ENCODE data around the gene MYO1A.
"Not testable (repeated sequence)": the region's sequence is repeated elsewhere in the genome, so short reads cannot be mapped to it uniquely, and the experiment has no call there.

The MYO1A gene

GRCh38 chr12:57057067-57057751, 7.3 kb upstream of the MYO1A start:
- Histone ChIP-seq H3K36me3 (ENCODE audit: control insufficient read depth in 1 of 2, insufficient read depth in 2 of 2, low read length in 2 of 2) (peaks cover 10 to 14% of the 10 kb centered on the region in 2 donors), H3K4me1 (ENCODE audit: control insufficient read depth in 1 of 2, insufficient read depth in 2 of 2, low read length in 2 of 2) (peaks cover 0 to 21% of the 10 kb centered on the region in 2 donors), H3K9me3 (ENCODE audit: control insufficient read depth in 1 of 2, low read length in 2 of 2) (no peaks in the 10 kb centered on the region), H3K27me3 (ENCODE audit: low read depth, low read length) (no peaks in the 10 kb centered on the region), H3K27ac (ENCODE audit: low read length) (peak overlapping the region; percentile 78), H3K4me3 (ENCODE audit: low read depth in 1 of 2, low read length in 2 of 2) (peak overlapping the region in 1 of 2 donors; percentile 12)

GRCh38 chr12:57055824-57056223, 5.9 kb upstream of the MYO1A start:
- Histone ChIP-seq H3K4me3 (ENCODE audit: low read depth in 1 of 2, low read length in 2 of 2) (no peak overlapping the region), H3K36me3 (ENCODE audit: control insufficient read depth in 1 of 2, insufficient read depth in 2 of 2, low read length in 2 of 2) (peaks cover 10 to 14% of the 10 kb centered on the region in 2 donors), H3K27ac (ENCODE audit: low read length) (peak overlapping the region; percentile 78), H3K4me1 (ENCODE audit: control insufficient read depth in 1 of 2, insufficient read depth in 2 of 2, low read length in 2 of 2) (peaks cover 0 to 21% of the 10 kb centered on the region in 2 donors), H3K27me3 (ENCODE audit: low read depth, low read length) (no peaks in the 10 kb centered on the region), H3K9me3 (ENCODE audit: control insufficient read depth in 1 of 2, low read length in 2 of 2) (no peaks in the 10 kb centered on the region)

GRCh38 chr12:57053901-57054300, 4.0 kb upstream of the MYO1A start:
- not testable (repeated sequence) for H3K27ac ChIP-seq (ENCODE audit: low read length); H3K9me3 ChIP-seq (ENCODE audit: control insufficient read depth in 1 of 2, low read length in 2 of 2); H3K4me3 ChIP-seq (ENCODE audit: low read depth in 1 of 2, low read length in 2 of 2); H3K27me3 ChIP-seq (ENCODE audit: low read depth, low read length); H3K36me3 ChIP-seq (ENCODE audit: control insufficient read depth in 1 of 2, insufficient read depth in 2 of 2, low read length in 2 of 2)
- peaks cover 0 to 21% of the 10 kb centered on the region in 2 donors for H3K4me1 ChIP-seq (ENCODE audit: control insufficient read depth in 1 of 2, insufficient read depth in 2 of 2, low read length in 2 of 2)

- not testable (repeated sequence) for H3K36me3 ChIP-seq (ENCODE audit: control insufficient read depth in 1 of 2, insufficient read depth in 2 of 2, low read length in 2 of 2); H3K4me3 ChIP-seq (ENCODE audit: low read depth in 1 of 2, low read length in 2 of 2); H3K27ac ChIP-seq (ENCODE audit: low read length); H3K9me3 ChIP-seq (ENCODE audit: control insufficient read depth in 1 of 2, low read length in 2 of 2); H3K27me3 ChIP-seq (ENCODE audit: low read depth, low read length)
- H3K4me1 ChIP-seq (ENCODE audit: control insufficient read depth in 1 of 2, insufficient read depth in 2 of 2, low read length in 2 of 2), result peaks cover 0 to 21% of the 10 kb centered on the region in 2 donors
Observed at GRCh38 chr12:57053146-57053545, 3.2 kb upstream of the MYO1A start.

- H3K9me3 ChIP-seq (ENCODE audit: control insufficient read depth in 1 of 2, low read length in 2 of 2), result no peaks in the 10 kb centered on the region
Observed at GRCh38 chr12:57051011-57051410, 1.1 kb upstream of the MYO1A start.

GRCh38 chr12:57049119-57049446, 846 bp downstream of the MYO1A start:
- H3K36me3 ChIP-seq (ENCODE audit: control insufficient read depth in 1 of 2, insufficient read depth in 2 of 2, low read length in 2 of 2), result no peaks in the 10 kb centered on the region
- H3K27ac ChIP-seq (ENCODE audit: low read length), result peak overlapping the region; percentile 36
- peak overlapping the region in 1 of 2 donors; percentile 40 for H3K4me3 ChIP-seq (ENCODE audit: low read depth in 1 of 2, low read length in 2 of 2)
- no peaks in the 10 kb centered on the region for H3K27me3 ChIP-seq (ENCODE audit: low read depth, low read length)
- H3K4me1 ChIP-seq (ENCODE audit: control insufficient read depth in 1 of 2, insufficient read depth in 2 of 2, low read length in 2 of 2), result no peaks in the 10 kb centered on the region
- H3K9me3 ChIP-seq (ENCODE audit: control insufficient read depth in 1 of 2, low read length in 2 of 2), result no peaks in the 10 kb centered on the region

More at GRCh38 chr12:57051011-57051410, 1.1 kb upstream of the MYO1A start:
- H3K27ac ChIP-seq (ENCODE audit: low read length), result no peak overlapping the region
- H3K4me1 ChIP-seq (ENCODE audit: control insufficient read depth in 1 of 2, insufficient read depth in 2 of 2, low read length in 2 of 2), result peaks cover 0 to 5% of the 10 kb centered on the region in 2 donors
- no peak overlapping the region for H3K4me3 ChIP-seq (ENCODE audit: low read depth in 1 of 2, low read length in 2 of 2)
- H3K36me3 ChIP-seq (ENCODE audit: control insufficient read depth in 1 of 2, insufficient read depth in 2 of 2, low read length in 2 of 2), result no peaks in the 10 kb centered on the region
- H3K27me3 ChIP-seq (ENCODE audit: low read depth, low read length), result no peaks in the 10 kb centered on the region

GRCh38 chr12:57048423-57049118, 1.4 kb downstream of the MYO1A start:
- Histone ChIP-seq H3K9me3 (ENCODE audit: control insufficient read depth in 1 of 2, low read length in 2 of 2) (no peaks in the 10 kb centered on the region), H3K27me3 (ENCODE audit: low read depth, low read length) (no peaks in the 10 kb centered on the region), H3K36me3 (ENCODE audit: control insufficient read depth in 1 of 2, insufficient read depth in 2 of 2, low read length in 2 of 2) (no peaks in the 10 kb centered on the region), H3K4me1 (ENCODE audit: control insufficient read depth in 1 of 2, insufficient read depth in 2 of 2, low read length in 2 of 2) (no peaks in the 10 kb centered on the region), H3K27ac (ENCODE audit: low read length) (peak overlapping the region; percentile 36), H3K4me3 (ENCODE audit: low read depth in 1 of 2, low read length in 2 of 2) (peak overlapping the region in 1 of 2 donors; percentile 40)

GRCh38 chr12:57047981-57048380, 1.9 kb downstream of the MYO1A start:
- Histone ChIP-seq H3K27me3 (ENCODE audit: low read depth, low read length) (no peaks in the 10 kb centered on the region), H3K4me1 (ENCODE audit: control insufficient read depth in 1 of 2, insufficient read depth in 2 of 2, low read length in 2 of 2) (no peaks in the 10 kb centered on the region), H3K9me3 (ENCODE audit: control insufficient read depth in 1 of 2, low read length in 2 of 2) (no peaks in the 10 kb centered on the region), H3K4me3 (ENCODE audit: low read depth in 1 of 2, low read length in 2 of 2) (peak overlapping the region in 1 of 2 donors; percentile 40), H3K36me3 (ENCODE audit: control insufficient read depth in 1 of 2, insufficient read depth in 2 of 2, low read length in 2 of 2) (no peaks in the 10 kb centered on the region), H3K27ac (ENCODE audit: low read length) (no peak overlapping the region)

GRCh38 chr12:57046947-57047890, 2.7 kb downstream of the MYO1A start:
- Histone ChIP-seq H3K9me3 (ENCODE audit: control insufficient read depth in 1 of 2, low read length in 2 of 2) (no peaks in the 10 kb centered on the region), H3K4me1 (ENCODE audit: control insufficient read depth in 1 of 2, insufficient read depth in 2 of 2, low read length in 2 of 2) (no peaks in the 10 kb centered on the region), H3K4me3 (ENCODE audit: low read depth in 1 of 2, low read length in 2 of 2) (peak overlapping the region in 1 of 2 donors; percentile 40), H3K36me3 (ENCODE audit: control insufficient read depth in 1 of 2, insufficient read depth in 2 of 2, low read length in 2 of 2) (no peaks in the 10 kb centered on the region), H3K27ac (ENCODE audit: low read length) (no peak overlapping the region), H3K27me3 (ENCODE audit: low read depth, low read length) (no peaks in the 10 kb centered on the region)

- no peak overlapping the region for H3K4me3 ChIP-seq (ENCODE audit: low read depth in 1 of 2, low read length in 2 of 2)
- no peaks in the 10 kb centered on the region for H3K4me1 ChIP-seq (ENCODE audit: control insufficient read depth in 1 of 2, insufficient read depth in 2 of 2, low read length in 2 of 2)
- H3K27ac ChIP-seq (ENCODE audit: low read length), result no peak overlapping the region
- H3K27me3 ChIP-seq (ENCODE audit: low read depth, low read length), result no peaks in the 10 kb centered on the region
- no peaks in the 10 kb centered on the region for H3K9me3 ChIP-seq (ENCODE audit: control insufficient read depth in 1 of 2, low read length in 2 of 2)
- no peaks in the 10 kb centered on the region for H3K36me3 ChIP-seq (ENCODE audit: control insufficient read depth in 1 of 2, insufficient read depth in 2 of 2, low read length in 2 of 2)
Observed at GRCh38 chr12:57046086-57046791, 3.7 kb downstream of the MYO1A start.

All from muscle layer of duodenum (tissue), 2 donors.